ENCODE results near the gene FSD1. TPM values are rescaled to one million over a fixed set of nuclear protein-coding genes. Genes with fewer than 3 reads are reported as not detected.

Gene FSD1
- total RNA-seq, 2 donors from 2014 or later = not detected

DNA sequence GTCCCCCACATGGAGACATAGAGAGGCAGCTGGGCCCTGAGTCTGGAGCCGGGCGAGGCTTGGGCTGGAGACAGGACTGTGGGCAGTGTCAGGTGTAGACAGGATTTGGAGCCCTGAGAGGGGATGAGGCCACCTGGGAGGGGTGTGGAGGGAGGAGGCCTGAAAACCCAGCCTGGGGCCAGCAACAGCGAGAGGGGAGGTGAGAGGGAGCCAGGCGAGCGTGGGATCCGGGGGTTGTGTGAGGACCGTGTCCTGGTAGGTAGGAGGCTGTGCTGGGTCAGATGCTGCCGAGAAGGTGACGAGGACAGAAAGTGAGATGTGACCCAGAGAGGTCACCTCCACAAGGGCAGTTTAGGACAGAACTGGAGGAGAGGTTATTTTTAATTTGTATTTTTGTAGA is 46.3 kb downstream of the FSD1 start:
- no peak for DNase-seq
- intact Hi-C loops (cut with DNase I) = loop anchor here (5.0 kb wide), 1 partner anchor 83 kb away; no protein-coding TSS in a partner anchor
- Histone ChIP-seq H3K4me3 (no peak overlapping the region), H3K27me3 (no peaks in the 10 kb centered on the region), H3K9me3 (no peaks in the 10 kb centered on the region), H3K27ac (no peak overlapping the region), H3K36me3 (replicated peaks in 1 of 2; ENCODE audit: insufficient read depth in 1 of 2, low read depth in 2 of 2) (no peaks in the 10 kb centered on the region), H3K4me1 (peaks cover 5% of the 10 kb centered on the region)
- TF ChIP-seq POLR2A (IDR thresholded peaks at IDR 0.05) = no peak
- 91 to 96% methylated on average over 9 of the region's 9 CpGs for WGBS, 2 donors
- ATAC-seq = no peak

DNA sequence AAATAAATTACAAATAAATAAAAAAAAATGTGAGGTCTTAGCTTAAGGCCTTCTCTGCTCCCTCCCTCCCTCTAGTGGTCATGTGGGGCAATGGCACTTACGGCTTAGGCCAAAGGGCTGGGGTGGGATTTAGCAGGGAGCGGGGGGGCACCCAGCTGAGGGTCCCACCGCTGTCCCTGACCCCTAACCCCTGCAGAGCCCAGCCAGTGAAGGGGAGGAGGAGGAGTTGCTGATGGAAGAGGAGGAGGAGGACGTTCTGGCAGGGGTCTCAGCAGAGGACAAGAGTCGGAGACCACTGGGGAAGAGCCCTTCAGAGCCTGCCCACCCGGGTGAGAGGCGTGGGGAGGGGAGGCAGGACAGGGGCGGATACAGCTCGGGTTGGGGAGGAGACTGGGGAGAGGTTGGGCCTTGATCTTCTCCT is 48.3 kb downstream of the FSD1 start:
- H3K9me3 ChIP-seq = no peaks in the 10 kb centered on the region
- 33 to 35% methylated on average over 8 to 9 of the region's 9 CpGs for WGBS, 2 donors
- no peak overlapping the region for H3K27ac ChIP-seq
- no peaks in the 10 kb centered on the region for H3K27me3 ChIP-seq
- TF ChIP-seq, protein P1, sequence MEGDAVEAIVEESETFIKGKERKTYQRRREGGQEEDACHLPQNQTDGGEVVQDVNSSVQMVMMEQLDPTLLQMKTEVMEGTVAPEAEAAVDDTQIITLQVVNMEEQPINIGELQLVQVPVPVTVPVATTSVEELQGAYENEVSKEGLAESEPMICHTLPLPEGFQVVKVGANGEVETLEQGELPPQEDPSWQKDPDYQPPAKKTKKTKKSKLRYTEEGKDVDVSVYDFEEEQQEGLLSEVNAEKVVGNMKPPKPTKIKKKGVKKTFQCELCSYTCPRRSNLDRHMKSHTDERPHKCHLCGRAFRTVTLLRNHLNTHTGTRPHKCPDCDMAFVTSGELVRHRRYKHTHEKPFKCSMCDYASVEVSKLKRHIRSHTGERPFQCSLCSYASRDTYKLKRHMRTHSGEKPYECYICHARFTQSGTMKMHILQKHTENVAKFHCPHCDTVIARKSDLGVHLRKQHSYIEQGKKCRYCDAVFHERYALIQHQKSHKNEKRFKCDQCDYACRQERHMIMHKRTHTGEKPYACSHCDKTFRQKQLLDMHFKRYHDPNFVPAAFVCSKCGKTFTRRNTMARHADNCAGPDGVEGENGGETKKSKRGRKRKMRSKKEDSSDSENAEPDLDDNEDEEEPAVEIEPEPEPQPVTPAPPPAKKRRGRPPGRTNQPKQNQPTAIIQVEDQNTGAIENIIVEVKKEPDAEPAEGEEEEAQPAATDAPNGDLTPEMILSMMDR (IDR thresholded peaks at IDR 0.05) = peak; percentile 43 to 97 (median 85)
- no peak for TF ChIP-seq POLR2A (IDR thresholded peaks at IDR 0.05)
- no peak overlapping the region for H3K4me3 ChIP-seq
- no peaks in the 10 kb centered on the region for H3K36me3 ChIP-seq (replicated peaks in 1 of 2; ENCODE audit: insufficient read depth in 1 of 2, low read depth in 2 of 2)
- DNase-seq (peak in 1 of 4 donors; percentile 51), ATAC-seq (peak; percentile 67)
- intact Hi-C loops (cut with DNase I) = loop anchor here (5.0 kb wide), 1 partner anchor 85 kb away; no protein-coding TSS in a partner anchor
- no peaks in the 10 kb centered on the region for H3K4me1 ChIP-seq

DNA sequence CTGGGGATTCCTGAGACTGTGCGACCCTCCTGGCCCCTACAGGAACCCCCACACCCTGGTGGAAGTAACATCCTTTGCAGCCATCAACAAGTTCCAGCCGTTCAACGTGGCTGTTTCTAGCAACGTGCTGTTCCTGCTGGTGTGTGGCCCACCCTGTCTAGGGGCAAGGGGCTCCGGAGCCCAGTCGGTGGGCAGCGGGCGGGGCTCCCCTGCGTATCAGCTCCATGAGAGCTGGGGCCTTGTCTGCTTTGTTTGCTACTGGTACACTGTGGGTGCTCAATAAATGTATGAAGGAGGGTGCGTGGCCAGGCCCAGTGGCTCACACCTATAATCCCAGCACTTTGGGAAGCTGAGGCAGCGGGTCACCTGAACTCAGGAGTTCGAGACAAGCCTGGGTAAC is 49.9 kb downstream of the FSD1 start:
- intact Hi-C loops (cut with DNase I) = loop anchor here (5.0 kb wide), 1 partner anchor 87 kb away; no protein-coding TSS in a partner anchor
- WGBS, 2 donors = 81 to 92% methylated on average over 4 to 12 of the region's 12 CpGs
- H3K4me1 ChIP-seq = no peaks in the 10 kb centered on the region
- H3K36me3 ChIP-seq (replicated peaks in 1 of 2; ENCODE audit: insufficient read depth in 1 of 2, low read depth in 2 of 2) = no peaks in the 10 kb centered on the region
- no peak overlapping the region for H3K27ac ChIP-seq
- H3K27me3 ChIP-seq = no peaks in the 10 kb centered on the region
- no peak overlapping the region for H3K4me3 ChIP-seq
- DNase-seq (no peak), ATAC-seq (no peak)
- no peak for TF ChIP-seq POLR2A (IDR thresholded peaks at IDR 0.05)
- TF ChIP-seq, protein P1 (IDR thresholded peaks at IDR 0.05) = no peak
- H3K9me3 ChIP-seq = no peaks in the 10 kb centered on the region

DNA sequence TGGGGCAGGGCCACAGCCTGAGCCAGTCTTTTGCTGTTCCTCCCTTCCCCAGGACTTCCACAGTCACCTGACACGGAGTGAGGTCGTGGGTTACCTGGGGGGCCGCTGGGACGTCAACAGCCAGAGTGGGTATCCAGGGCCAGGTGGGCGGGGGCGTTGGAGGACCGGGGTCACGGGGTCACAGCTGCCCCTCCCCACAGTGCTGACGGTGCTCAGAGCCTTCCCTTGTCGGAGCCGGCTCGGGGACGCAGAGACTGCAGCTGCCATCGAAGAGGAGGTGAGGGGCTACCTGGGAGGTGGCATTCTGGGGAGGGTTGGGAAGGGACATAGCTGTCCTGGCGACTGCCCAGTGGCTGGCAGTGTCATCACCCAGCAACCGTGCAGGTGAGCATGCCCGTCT is 50.5 kb downstream of the FSD1 start:
- Histone ChIP-seq H3K4me1 (no peaks in the 10 kb centered on the region), H3K4me3 (no peak overlapping the region), H3K27ac (no peak overlapping the region), H3K36me3 (replicated peaks in 1 of 2; ENCODE audit: insufficient read depth in 1 of 2, low read depth in 2 of 2) (peaks cover 0 to 4% of the 10 kb centered on the region in 2 donors), H3K27me3 (no peaks in the 10 kb centered on the region), H3K9me3 (no peaks in the 10 kb centered on the region)
- DNase-seq = no peak
- intact Hi-C loops (cut with DNase I) = loop anchor here (5.0 kb wide), 1 partner anchor 88 kb away; no protein-coding TSS in a partner anchor
- no peak for ATAC-seq
- 80 to 89% methylated on average over 6 to 10 of the region's 17 CpGs for WGBS, 2 donors
- TF ChIP-seq, protein P1 (IDR thresholded peaks at IDR 0.05) = no peak
- TF ChIP-seq POLR2A (IDR thresholded peaks at IDR 0.05) = no peak

DNA sequence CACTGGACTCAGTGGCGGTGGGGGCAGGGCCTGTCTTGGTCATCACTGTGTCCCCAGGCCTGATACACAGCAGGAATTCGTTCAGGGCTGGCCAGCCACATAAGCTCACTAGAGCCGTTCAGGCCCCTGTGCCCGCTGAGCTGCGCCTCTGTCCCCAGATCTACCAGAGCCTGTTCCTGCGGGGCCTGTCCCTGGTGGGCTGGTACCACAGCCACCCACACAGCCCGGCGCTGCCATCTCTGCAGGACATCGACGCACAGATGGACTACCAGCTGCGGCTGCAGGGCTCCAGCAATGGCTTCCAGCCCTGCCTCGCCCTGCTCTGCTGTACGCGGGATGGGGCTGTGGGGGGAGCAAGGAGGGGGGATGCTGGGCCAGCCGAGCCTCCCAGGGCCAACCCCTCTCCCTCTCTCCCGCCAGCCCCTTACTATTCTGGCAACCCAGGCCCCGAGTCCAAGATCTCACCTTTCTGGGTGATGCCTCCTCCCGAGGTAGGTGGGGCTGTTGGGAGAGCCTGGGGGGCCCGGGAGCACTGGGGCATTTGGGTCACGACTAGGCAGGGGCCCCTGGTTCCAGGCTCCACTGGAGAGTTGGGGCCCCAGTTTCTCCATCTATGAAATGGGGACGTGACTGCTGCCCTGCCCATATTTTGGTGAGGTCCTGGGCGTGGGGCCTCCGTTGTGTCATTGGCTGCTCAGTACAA is 52.8 kb downstream of the FSD1 start:
- ATAC-seq (no peak), DNase-seq (no peak)
- Histone ChIP-seq H3K27ac (no peak overlapping the region), H3K4me3 (no peak overlapping the region), H3K27me3 (no peaks in the 10 kb centered on the region), H3K4me1 (no peaks in the 10 kb centered on the region), H3K9me3 (no peaks in the 10 kb centered on the region), H3K36me3 (replicated peaks in 1 of 2; ENCODE audit: insufficient read depth in 1 of 2, low read depth in 2 of 2) (peaks cover 5 to 9% of the 10 kb centered on the region in 2 donors)
- 76 to 86% methylated on average over 2 to 21 of the region's 23 CpGs for WGBS, 2 donors
- intact Hi-C loops (cut with DNase I) = no loop called here
- TF ChIP-seq, protein P1 (IDR thresholded peaks at IDR 0.05) = no peak
- no peak for TF ChIP-seq POLR2A (IDR thresholded peaks at IDR 0.05)
